ENCODE measurements around the gene XAF1. TPM values are rescaled to one million over a fixed set of nuclear protein-coding genes. Genes with fewer than 3 reads are reported as not detected.

XAF1 gene
- total RNA-seq, 1 donor from 2014 or later: 18.6 TPM

- TF ChIP-seq CTCF (IDR thresholded peaks at IDR 0.05; ENCODE audit: borderline replicate concordance): no peak
- Histone ChIP-seq H3K36me3 (no peaks in the 10 kb centered on the region), H3K4me1 (peaks cover 19% of the 10 kb centered on the region), H3K27me3 (ENCODE audit: low read depth) (peaks cover 94% of the 10 kb centered on the region), H3K9me3 (replicated peaks) (peaks cover 30% of the 10 kb centered on the region), H3K4me3 (peak overlapping the region; percentile 58), H3K27ac (replicated peaks) (no peak overlapping the region)
- DNase-seq: no peak
- intact Hi-C loops (cut with micrococcal nuclease): no loop called here
Measured at GRCh38 chr17:6713918-6714271, 42.0 kb upstream of the XAF1 start.

- Histone ChIP-seq H3K4me3 (no peak overlapping the region), H3K27me3 (ENCODE audit: low read depth) (peaks cover 94% of the 10 kb centered on the region)
- no peak for DNase-seq
Measured at GRCh38 chr17:6714315-6714874, 41.5 kb upstream of the XAF1 start.

GRCh38 chr17:6716736-6717135, 39.1 kb upstream of the XAF1 start:
- peaks cover 94% of the 10 kb centered on the region for H3K27me3 ChIP-seq (ENCODE audit: low read depth)

More at GRCh38 chr17:6714315-6714874, 41.5 kb upstream of the XAF1 start:
- intact Hi-C loops (cut with micrococcal nuclease): no loop called here
- Histone ChIP-seq H3K9me3 (replicated peaks) (peaks cover 30% of the 10 kb centered on the region), H3K36me3 (no peaks in the 10 kb centered on the region), H3K27ac (replicated peaks) (no peak overlapping the region), H3K4me1 (peaks cover 19% of the 10 kb centered on the region)
- TF ChIP-seq CTCF (IDR thresholded peaks at IDR 0.05; ENCODE audit: borderline replicate concordance): no peak

GRCh38 chr17:6721744-6722143, 34.1 kb upstream of the XAF1 start:
- no peak overlapping the region for H3K27ac ChIP-seq (replicated peaks)
- no peak overlapping the region for H3K4me3 ChIP-seq
- no peaks in the 10 kb centered on the region for H3K4me1 ChIP-seq
- no peak for TF ChIP-seq CTCF (IDR thresholded peaks at IDR 0.05; ENCODE audit: borderline replicate concordance)
- no peak for DNase-seq
- intact Hi-C loops (cut with micrococcal nuclease): no loop called here
- peaks cover 3% of the 10 kb centered on the region for H3K9me3 ChIP-seq (replicated peaks)
- no peaks in the 10 kb centered on the region for H3K36me3 ChIP-seq
- peaks cover 83% of the 10 kb centered on the region for H3K27me3 ChIP-seq (ENCODE audit: low read depth)

More at GRCh38 chr17:6716736-6717135, 39.1 kb upstream of the XAF1 start:
- intact Hi-C loops (cut with micrococcal nuclease): no loop called here
- DNase-seq: no peak
- Histone ChIP-seq H3K36me3 (no peaks in the 10 kb centered on the region), H3K27ac (replicated peaks) (no peak overlapping the region), H3K9me3 (replicated peaks) (peaks cover 30% of the 10 kb centered on the region), H3K4me3 (no peak overlapping the region), H3K4me1 (peaks cover 19% of the 10 kb centered on the region)
- TF ChIP-seq CTCF (IDR thresholded peaks at IDR 0.05; ENCODE audit: borderline replicate concordance): no peak

- intact Hi-C loops (cut with micrococcal nuclease): no loop called here
- H3K4me1 ChIP-seq: no peaks in the 10 kb centered on the region
- no peak for DNase-seq
Measured at GRCh38 chr17:6724009-6724408, 31.8 kb upstream of the XAF1 start.

More at GRCh38 chr17:6724009-6724408, 31.8 kb upstream of the XAF1 start:
- H3K27ac ChIP-seq (replicated peaks): no peak overlapping the region
- H3K27me3 ChIP-seq (ENCODE audit: low read depth): peaks cover 67% of the 10 kb centered on the region
- H3K4me3 ChIP-seq: no peak overlapping the region
- no peaks in the 10 kb centered on the region for H3K9me3 ChIP-seq (replicated peaks)
- no peak for TF ChIP-seq CTCF (IDR thresholded peaks at IDR 0.05; ENCODE audit: borderline replicate concordance)
- no peaks in the 10 kb centered on the region for H3K36me3 ChIP-seq
